Motor neuron (in vitro differentiated cells): Measurements from ENCODE around the gene NPC1. TPM values are rescaled to one million over a fixed set of nuclear protein-coding genes. Genes with fewer than 3 reads are reported as not detected.

ENCODE experiments used
- ATAC-seq, 8 experiments: fragments of 200-7000 bp; cut with Tn5 transposase; replicated peaks in 6 of 8; 2 replicates each; pipeline ENCODE4 v1.8.0; 2021; ENCODE audit warnings: mild to moderate bottlenecking in 8 of 8, moderate library complexity in 8 of 8
- H3K27ac ChIP-seq, 2 donors: fragments of 250-450 bp; sonication (Bioruptor Pico); 2 replicates each; pipeline ENCODE4 v1.9.0; 2021; ENCODE audit warnings: antibody characterized with exemption in 2 of 2, mild to moderate bottlenecking in 2 of 2, moderate library complexity in 1 of 2
- H3K4me1 ChIP-seq, 2 donors: fragments of 250-450 bp; sonication (Bioruptor Pico); replicated peaks in 1 of 2; 2 replicates each; pipeline ENCODE4 v1.6.1; 2021; ENCODE audit warnings: antibody characterized with exemption in 2 of 2, mild to moderate bottlenecking in 2 of 2, moderate library complexity in 1 of 2
- H3K4me3 ChIP-seq, 5 donors: fragments of 250-450 bp; sonication (Bioruptor Pico); 2 replicates each; pipeline ENCODE4 v1.9.0; 2021; ENCODE audit warnings: antibody characterized with exemption in 5 of 5, mild to moderate bottlenecking in 5 of 5, moderate library complexity in 4 of 5
- whole genome bisulfite sequencing, 10 experiments: fragments of 450-650 bp; shearing (Covaris generic); methylation state at CpG; one replicate each; pipeline ENCODE4 v1.0.0; 2022; 5-methylcytosine and 5-hydroxymethylcytosine counted together
- in situ Hi-C, 9 experiments: fragments of 400-800 bp; cut with MboI; loops; one replicate each; pipeline ENCODE4 v1.15.0; 2021; ENCODE audit warnings: low sequenced_read_pairs in 9 of 9, low pct_unique_long_range_greater_than_20kb in 2 of 9; ENCODE audit not compliant: unreplicated experiment in 9 of 9
- total RNA-seq, 8 experiments: library from RNA; unstranded; fragments of 300-600 nt; gene quantifications; 2 replicates each; pipeline versions ENCODE4 v1.2.3 to v1.2.4, GENCODE V29; 2022

NPC1 gene
- total RNA-seq, 8 experiments from 2014 or later, result 16.3 to 56.3 (median 25.4) TPM

DNA sequence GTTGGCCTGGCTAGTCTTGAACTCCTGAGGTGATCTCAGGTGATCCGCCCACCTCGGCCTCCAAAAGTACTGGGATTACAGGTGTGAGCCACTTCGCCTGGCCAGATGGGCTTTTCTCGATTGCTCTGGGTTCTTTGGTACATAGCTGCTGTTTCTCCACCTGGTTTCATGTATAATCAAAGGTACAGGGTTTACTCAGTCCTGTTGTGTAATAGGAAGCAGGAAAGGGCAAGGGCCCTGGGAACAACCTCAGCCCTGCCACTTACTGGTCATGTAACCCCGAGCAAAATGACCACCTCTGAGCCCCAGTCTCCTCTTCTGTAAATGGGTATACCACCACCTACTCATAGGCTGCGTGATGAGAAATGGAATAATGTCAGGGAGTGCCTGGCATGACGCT is 49.0 kb downstream of the NPC1 start:
- 73 to 100% (median 100%) methylated on average over 1 to 3 of the region's 7 CpGs; no CpG with 5 or more reads in 5 of the 10 experiments for WGBS, 10 experiments
- Histone ChIP-seq H3K4me3 (no peak overlapping the region), H3K4me1 (no peaks in the 10 kb centered on the region), H3K27ac (no peak overlapping the region)
- ATAC-seq, result no peak
- in situ Hi-C loops, result no loop called here

DNA sequence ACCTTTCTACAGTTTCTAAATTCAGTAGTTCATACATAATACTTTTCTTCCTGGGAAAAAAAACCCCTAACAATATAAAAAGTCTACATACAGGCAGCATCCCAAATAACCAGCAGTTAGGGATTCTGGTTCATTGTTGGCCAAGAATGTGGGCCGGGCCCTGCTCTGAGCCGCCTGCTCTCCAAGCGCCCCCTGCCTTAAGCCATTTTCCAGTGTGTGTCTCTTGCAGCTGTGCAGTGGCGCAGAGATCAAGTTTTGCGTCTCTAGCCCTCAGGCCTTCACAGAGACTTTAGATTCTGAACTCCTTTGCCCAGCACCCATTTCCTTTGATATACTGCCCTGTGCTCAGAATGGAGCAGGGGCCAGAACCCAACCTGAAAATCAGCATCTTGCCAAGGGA is 50.1 kb downstream of the NPC1 start:
- H3K4me1 ChIP-seq, result no peaks in the 10 kb centered on the region
- WGBS, 10 experiments, result 57 to 93% (median 88%) methylated on average over 2 to 4 of the region's 5 CpGs; no CpG with 5 or more reads in 6 of the 10 experiments
- H3K27ac ChIP-seq, result no peak overlapping the region
- in situ Hi-C loops, result no loop called here
- no peak overlapping the region for H3K4me3 ChIP-seq
- ATAC-seq, result peak in 1 of 8 experiments; percentile 45

- 94 to 100% (median 98%) methylated on average over 1 to 11 of the region's 16 CpGs; no CpG with 5 or more reads in 4 of the 10 experiments for WGBS, 10 experiments
- H3K27ac ChIP-seq, result no peak overlapping the region
These were observed 52.0 kb downstream of the NPC1 start for GRCh38 chr18:23534276-23534675.

GRCh38 chr18:23532848-23533247 is 53.5 kb downstream of the NPC1 start:
- no peak overlapping the region for H3K4me3 ChIP-seq
- in situ Hi-C loops, result no loop called here

More at GRCh38 chr18:23534276-23534675, 52.0 kb downstream of the NPC1 start:
- in situ Hi-C loops, result no loop called here
- Histone ChIP-seq H3K4me1 (no peaks in the 10 kb centered on the region), H3K4me3 (no peak overlapping the region)
- no peak for ATAC-seq

GRCh38 chr18:23531912-23532311 is 54.4 kb downstream of the NPC1 start:
- no peak for ATAC-seq
- H3K4me3 ChIP-seq, result no peak overlapping the region
- H3K27ac ChIP-seq, result no peak overlapping the region
- no peaks in the 10 kb centered on the region for H3K4me1 ChIP-seq
- 90 to 100% (median 98%) methylated on average over 2 to 11 of the region's 13 CpGs; no CpG with 5 or more reads in 3 of the 10 experiments for WGBS, 10 experiments
- in situ Hi-C loops, result no loop called here

More at GRCh38 chr18:23532848-23533247, 53.5 kb downstream of the NPC1 start:
- Histone ChIP-seq H3K4me1 (no peaks in the 10 kb centered on the region), H3K27ac (no peak overlapping the region)
- ATAC-seq, result peak in 4 of 8 experiments; percentile 22 to 49 (median 26)
- WGBS, 10 experiments, result 0 to 79% (median 49%) methylated on average over 1 to 4 of the region's 4 CpGs

DNA sequence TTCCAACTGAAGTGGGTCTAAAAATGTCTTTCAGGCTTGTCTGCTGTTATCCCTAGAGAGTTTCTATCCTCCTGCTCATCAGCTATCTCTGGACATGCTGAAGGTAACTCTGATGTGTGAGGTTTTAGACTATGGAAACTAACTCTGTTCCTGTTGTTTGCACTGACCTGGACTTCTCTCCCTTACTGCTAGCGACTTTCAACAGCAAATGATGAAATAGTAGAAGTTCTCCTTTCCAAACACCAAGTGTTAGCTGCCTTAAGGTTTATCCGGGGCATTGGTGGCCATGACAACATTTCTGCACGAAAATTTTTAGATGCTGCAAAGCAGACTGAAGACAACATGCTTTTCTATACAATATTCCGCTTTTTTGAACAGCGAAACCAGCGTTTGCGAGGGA is 56.1 kb downstream of the NPC1 start:
- WGBS, 10 experiments, result 40 to 100% (median 95%) methylated on average over 1 to 7 of the region's 7 CpGs; no CpG with 5 or more reads in 2 of the 10 experiments
- no peak for ATAC-seq
- Histone ChIP-seq H3K4me1 (no peaks in the 10 kb centered on the region), H3K4me3 (no peak overlapping the region), H3K27ac (no peak overlapping the region)
- in situ Hi-C loops, result no loop called here

DNA sequence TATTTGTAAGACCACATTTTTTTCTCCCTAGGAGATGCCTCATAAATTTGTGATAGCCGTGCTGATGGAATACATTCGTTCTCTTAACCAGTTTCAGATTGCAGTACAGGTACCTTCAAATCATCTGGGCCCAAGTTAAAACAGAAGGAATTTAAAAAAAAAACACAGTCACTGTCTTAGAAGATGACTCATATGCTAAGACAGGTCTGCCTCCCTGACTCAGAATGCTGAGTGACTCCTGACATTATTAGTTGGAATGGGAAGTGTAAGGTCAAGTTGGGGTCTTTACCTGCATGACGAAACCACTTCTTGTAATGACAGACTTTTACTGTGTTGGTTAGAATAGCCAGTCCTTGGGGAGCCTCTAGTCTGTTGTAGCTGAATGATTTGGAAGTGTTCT is 56.7 kb downstream of the NPC1 start:
- ATAC-seq, result peak in 4 of 8 experiments; percentile 35 to 48 (median 44)
- in situ Hi-C loops, result no loop called here
- no peaks in the 10 kb centered on the region for H3K4me1 ChIP-seq
- 40 to 100% (median 87%) methylated on average over 1 to 3 of the region's 3 CpGs; no CpG with 5 or more reads in 4 of the 10 experiments for WGBS, 10 experiments
- no peak overlapping the region for H3K4me3 ChIP-seq
- no peak overlapping the region for H3K27ac ChIP-seq

DNA sequence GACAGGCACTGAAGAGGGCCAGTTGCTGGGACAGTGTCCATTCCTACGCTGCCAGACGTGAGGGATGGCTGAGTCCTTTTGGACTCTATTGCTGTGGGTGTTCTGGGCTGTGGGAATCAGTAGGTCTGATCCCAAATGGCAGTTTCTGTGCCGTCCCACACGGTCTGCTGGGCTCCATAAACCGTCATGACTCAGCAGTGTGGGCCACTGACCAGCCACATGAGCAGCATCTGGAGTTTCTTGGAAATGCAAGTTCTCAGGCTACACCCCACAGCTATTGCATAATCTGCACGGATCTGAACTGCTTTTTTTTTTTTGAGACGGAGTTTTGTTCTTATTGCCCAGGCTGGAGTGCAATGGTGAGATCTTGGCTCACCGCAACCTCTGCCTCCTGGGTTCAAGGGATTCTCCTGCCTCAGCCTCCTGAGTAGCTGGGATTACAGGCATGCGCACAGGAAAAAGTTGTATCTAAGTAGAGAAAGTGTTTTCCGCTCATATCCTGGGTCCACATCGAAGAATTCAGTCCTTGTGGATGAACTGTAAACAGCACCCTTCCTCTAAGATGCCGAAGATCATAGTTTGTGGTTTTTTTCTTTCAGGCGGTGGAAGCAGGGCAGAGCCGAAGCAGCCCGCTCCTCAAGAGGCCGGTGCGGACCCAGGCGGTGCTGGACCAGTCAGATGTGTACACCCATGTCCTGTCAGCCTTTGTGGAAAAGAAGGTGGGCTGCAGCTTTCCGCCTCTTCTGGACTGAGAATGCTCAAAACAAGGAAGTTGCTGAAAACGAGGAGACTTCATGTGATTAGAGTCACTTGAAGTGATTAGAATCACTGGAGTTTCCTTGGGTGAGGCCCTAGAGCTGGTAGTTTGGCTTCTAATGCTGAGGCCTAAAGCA is 57.5 kb downstream of the NPC1 start:
- no peaks in the 10 kb centered on the region for H3K4me1 ChIP-seq
- in situ Hi-C loops, result no loop called here
- no peak overlapping the region for H3K4me3 ChIP-seq
- no peak overlapping the region for H3K27ac ChIP-seq
- ATAC-seq, result peak in 3 of 8 experiments; percentile 24 to 77 (median 66)
- WGBS, 10 experiments, result 0 to 100% (median 87%) methylated on average over 1 to 14 of the region's 20 CpGs; no CpG with 5 or more reads in 4 of the 10 experiments

DNA sequence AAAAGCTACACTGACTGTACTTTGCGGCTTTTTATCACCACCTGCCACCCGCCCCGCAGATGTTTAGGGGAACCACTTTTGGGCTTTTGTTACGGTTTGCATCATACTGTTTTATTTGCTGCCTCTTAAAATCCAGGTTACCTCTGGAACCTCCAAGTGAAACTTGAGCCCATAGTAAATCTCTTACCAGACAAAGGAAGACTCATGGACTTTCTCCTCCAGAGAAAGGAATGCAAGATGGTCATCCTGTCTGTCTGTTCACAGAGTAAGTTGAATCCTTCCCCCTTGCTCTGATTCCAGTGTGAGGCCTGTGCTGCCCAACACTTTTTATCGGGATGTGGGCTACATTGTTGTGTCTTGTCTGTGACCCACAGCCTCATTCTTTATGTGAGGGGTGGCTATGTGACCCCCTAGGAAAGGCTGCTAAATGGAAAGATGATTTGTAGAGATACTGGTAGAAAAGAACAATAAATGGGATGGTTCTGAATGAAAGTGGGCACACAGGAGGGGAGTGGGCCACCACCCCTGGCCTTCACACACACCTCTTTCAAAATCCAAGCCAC is 59.7 kb downstream of the NPC1 start:
- 60 to 100% (median 96%) methylated on average over 1 to 5 of the region's 5 CpGs; no CpG with 5 or more reads in 2 of the 10 experiments for WGBS, 10 experiments
- ATAC-seq, result no peak
- Histone ChIP-seq H3K4me1 (no peaks in the 10 kb centered on the region), H3K4me3 (no peak overlapping the region), H3K27ac (no peak overlapping the region)
- in situ Hi-C loops, result no loop called here

DNA sequence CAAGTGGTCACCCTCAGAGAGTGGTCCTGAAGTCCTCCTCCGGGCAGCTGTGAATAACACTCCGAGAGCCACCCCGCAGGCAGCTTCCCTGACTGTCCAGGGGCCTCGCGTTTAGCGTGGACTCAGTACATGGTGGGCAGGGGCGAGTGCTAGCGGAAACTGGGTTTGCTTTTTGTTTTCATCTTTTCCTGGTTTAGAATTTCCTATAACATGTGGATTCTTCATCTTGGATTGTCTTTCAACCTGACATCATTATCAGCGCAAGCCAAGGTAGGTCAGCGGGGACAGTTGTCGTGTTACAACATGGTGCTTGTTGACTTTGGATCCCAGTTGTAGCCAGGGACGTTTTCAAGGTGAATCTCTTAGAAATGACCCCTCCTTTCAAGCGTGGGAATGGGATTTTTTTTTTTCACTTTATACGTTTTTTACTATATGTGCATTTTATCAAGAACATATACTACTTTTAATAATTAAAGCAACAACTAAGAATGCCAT is 62.0 kb downstream of the NPC1 start:
- no peak overlapping the region for H3K4me3 ChIP-seq
- H3K4me1 ChIP-seq, result no peaks in the 10 kb centered on the region
- 29 to 100% (median 88%) methylated on average over 2 to 14 of the region's 14 CpGs for WGBS, 10 experiments
- in situ Hi-C loops, result loop anchor here in 2 of 9 experiments (25.0 kb wide), 2 partner anchors 163 to 588 kb away; partner anchors contain the start of gene LAMA3 (in 1 of the 2)
- H3K27ac ChIP-seq, result no peak overlapping the region
- no peak for ATAC-seq

DNA sequence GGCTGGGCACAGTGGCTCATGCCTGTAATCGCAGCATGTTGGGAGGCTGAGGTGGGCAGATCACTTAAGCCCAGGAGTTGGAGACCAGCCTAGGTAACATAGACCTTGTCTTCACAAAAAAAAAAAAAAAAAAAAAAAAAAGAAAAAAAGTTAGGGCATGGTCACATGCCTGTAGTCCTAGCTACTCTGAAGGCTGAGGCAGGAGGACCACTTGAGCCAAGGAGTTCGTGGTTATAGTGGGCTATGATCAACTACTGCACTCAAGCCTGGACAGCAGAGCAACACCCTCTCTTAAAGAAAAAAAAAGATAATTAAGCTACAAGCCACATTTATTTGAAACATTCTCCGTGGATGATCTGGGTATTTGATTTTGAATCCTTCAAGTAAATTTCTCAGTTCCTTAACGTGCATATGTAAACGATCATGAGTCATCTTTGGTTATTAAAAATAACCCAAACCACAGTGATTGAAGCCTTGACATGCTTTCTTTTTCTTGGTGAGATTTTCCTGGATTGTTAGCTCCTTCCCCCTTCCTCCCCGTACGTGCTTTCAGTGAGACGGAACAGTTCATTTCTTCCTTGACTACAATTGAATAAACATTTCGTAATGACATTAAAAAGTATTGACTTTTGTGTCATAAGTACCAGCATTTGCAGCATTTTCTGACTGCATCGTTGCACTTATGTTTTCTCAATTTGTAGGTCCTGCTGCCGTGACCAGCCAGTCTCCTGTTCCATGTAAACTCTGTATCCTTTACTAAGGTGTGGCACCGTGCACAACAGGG is 62.7 kb downstream of the NPC1 start:
- WGBS, 10 experiments, result 2 to 100% (median 75%) methylated on average over 3 to 11 of the region's 12 CpGs
- Histone ChIP-seq H3K27ac (no peak overlapping the region), H3K4me3 (no peak overlapping the region), H3K4me1 (no peaks in the 10 kb centered on the region)
- ATAC-seq, result peak in 3 of 8 experiments; percentile 35 to 67 (median 53)
- in situ Hi-C loops, result loop anchor here in 2 of 9 experiments (25.0 kb wide), 2 partner anchors 164 to 589 kb away; partner anchors contain the start of gene LAMA3 (in 1 of the 2)

- no peak overlapping the region for H3K27ac ChIP-seq
- in situ Hi-C loops, result loop anchor here in 2 of 9 experiments (25.0 kb wide), 2 partner anchors 165 to 590 kb away; partner anchors contain the start of gene LAMA3 (in 1 of the 2)
- no peak overlapping the region for H3K4me3 ChIP-seq
- H3K4me1 ChIP-seq, result no peaks in the 10 kb centered on the region
- no peak for ATAC-seq
- 50 to 100% (median 91%) methylated on average over 1 to 6 of the region's 7 CpGs; no CpG with 5 or more reads in 4 of the 10 experiments for WGBS, 10 experiments
These were observed 64.4 kb downstream of the NPC1 start for GRCh38 chr18:23521907-23522306.
